DMS 273 (cell line): ENCODE data around the gene RAMP1.
"Not testable (repeated sequence)": the region's sequence is repeated elsewhere in the genome, so short reads cannot be mapped to it uniquely, and the experiment has no call there.

Source experiments
- DNase-seq: peaks from one replicate; lab custom pipeline; 2025; ENCODE audit not compliant: unreplicated experiment; lab: John Stamatoyannopoulos, UW

Gene RAMP1

DNA sequence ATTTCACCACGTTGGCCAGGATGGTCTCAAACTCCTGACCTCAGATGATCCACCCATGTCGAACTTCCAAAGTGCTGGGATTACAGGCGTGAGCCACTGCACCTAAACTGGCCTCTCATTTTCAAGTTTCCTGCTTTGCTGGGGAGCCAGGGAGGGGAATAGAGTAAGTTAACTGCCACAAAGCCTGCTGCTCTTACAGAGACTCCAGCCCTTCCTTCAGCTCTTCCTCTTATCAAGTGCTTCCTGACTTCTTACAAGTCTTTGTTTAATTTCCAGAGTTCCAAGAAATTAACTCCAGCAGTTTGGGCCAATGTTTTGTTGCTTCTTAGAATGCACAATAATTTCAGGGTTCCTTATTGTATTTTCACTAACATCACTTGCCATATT lies 83.1 kb downstream of the RAMP1 start:
- DNase-seq = no peak

- peak; percentile 33 for DNase-seq
Observed at GRCh38 chr2:237943395-237944094, 84.1 kb downstream of the RAMP1 start.

- DNase-seq = peak; percentile 44
Observed at GRCh38 chr2:237944302-237944701, 84.9 kb downstream of the RAMP1 start.

GRCh38 chr2:237946423-237946822 lies 87.0 kb downstream of the RAMP1 start:
- no peak for DNase-seq

DNA sequence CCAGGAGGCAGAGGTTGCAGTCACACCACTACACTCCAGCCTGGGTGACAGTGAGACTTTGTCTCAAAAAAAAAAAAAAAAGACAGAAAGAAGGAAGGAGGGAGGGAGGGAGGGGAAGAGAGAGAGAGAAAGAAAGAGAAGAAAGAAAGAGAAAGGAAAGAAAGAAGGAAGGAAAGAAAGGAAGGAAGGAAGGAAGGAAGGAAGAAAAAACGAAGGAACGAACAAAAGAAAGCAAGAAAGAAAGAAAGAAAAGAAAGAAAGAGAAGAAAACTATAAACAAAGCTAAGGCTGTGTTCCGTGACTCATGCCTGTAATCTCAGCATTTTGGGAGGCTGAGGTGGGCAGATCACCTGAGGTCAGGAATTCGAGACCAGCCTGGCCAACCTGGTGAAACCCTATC lies 91.9 kb downstream of the RAMP1 start:
- not testable (repeated sequence) for DNase-seq

DNA sequence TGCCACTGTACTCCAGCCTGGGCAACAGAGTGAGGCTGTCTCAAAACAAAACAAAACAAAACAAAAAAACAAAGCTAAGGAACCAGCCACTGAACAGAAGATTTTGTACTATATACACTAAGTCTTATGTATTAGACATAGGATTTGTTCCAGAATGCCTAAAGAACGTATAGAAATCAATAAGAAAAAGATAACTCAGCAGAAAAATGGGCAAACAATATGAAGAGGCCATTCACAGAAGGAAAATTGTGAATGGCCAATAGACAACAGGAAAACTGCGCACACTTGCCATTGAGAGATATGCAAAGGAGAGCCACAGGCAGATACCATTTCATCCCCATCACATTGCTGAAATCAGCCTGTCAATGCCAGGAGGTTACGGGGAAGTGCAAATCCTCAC lies 92.5 kb downstream of the RAMP1 start:
- DNase-seq = no peak

DNA sequence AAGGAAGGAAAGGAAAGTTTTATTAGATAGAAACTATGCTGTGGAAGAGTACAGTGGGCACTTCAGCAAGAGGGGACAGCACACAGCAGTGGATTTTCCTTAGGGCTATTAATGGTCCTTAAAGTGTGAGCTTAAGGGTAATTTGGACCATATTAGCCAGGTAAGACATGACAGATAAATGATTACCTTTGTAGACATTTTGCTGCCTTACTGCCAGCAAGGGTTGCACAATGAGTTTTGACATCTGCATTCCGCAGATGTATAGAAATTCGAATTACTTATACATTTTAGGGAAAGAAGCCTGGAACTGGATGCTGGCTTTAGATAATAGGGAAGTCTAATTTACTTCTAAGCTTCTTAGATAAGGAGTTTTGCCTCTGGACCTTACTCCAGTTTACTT lies 93.4 kb downstream of the RAMP1 start:
- DNase-seq = no peak

DNA sequence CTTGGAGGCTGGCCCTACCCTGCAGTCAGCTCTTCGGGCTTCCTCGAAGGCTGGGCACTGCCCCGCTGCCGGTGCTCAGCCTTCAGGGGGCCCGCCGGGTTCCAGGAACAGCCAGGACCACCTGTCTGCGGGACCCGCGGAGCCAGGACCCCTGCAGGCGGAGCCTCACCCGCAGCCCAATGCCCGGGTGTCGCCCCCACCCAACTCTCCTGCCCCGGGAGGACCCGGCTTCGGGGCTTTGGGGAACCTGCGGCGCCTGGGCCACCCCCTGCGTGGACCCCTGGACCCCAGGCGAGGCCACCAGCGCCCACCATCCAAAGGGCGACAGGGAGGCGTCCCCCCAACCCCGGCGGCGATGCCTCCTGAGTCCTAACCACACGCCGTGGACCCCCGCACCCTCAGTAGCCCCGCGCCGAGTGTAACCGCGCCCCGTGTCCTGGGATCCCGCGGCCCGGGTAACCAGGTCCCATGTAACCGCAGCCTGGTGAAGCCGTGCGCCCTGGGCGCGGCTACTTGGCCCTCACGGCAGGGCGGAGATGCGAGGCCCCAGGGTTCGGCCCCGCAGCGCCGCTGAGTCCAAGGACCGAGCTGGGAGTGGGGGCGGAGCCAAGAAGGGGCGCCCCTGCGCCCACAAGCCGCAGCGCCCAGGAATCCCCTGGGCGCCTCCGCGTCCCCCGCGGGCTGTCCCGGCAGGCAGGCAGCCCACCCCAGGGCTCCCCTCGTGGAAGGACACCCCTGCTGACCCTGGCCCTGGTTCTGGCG lies 96.4 kb downstream of the RAMP1 start:
- DNase-seq = no peak

GRCh38 chr2:237956402-237956736 lies 96.9 kb downstream of the RAMP1 start:
- DNase-seq = no peak

DNA sequence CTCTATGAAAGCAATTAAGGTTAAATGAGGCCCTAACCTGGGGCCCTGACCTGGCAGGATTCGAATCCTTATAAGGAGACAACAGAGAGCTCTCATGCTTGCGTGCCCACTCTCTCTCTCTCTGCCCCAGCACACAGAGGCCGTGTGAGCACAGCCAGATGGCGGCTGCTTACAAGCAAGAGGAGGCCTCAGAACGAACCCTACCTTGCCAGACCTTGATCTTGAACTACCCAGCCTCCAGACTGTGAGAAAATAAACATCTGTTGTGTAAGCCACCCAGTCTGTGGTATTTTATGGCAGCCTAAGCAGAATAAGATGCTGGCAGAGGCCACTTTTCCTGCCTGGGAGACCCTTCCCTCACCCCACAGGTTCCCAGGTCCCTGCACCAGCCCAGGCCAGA lies 102.2 kb downstream of the RAMP1 start:
- DNase-seq = peak; percentile 27
